Neural progenitor cell (in vitro differentiated cells): ENCODE results near the gene CCNH. TPM values are rescaled to one million over a fixed set of nuclear protein-coding genes. Genes with fewer than 3 reads are reported as not detected.

Experiments
- DNase-seq: peaks from one replicate; pipeline ENCODE4 v3.0.0-alpha.2; 2016; ENCODE audit warnings: low spot score
- H2AFZ ChIP-seq: fragments of 200-600 bp; sonication (generic); replicated peaks from 2 replicates; pipeline ENCODE4 v1.6.1; 2016; ENCODE audit warnings: antibody characterized with exemption
- H3F3A ChIP-seq: fragments of 200-600 bp; sonication (generic); 2 replicates; pipeline ENCODE4 v1.6.1; 2016; ENCODE audit warnings: antibody characterized with exemption, low read depth
- H3K27ac ChIP-seq: fragments of 200-600 bp; sonication (generic); 2 replicates; pipeline ENCODE4 v1.5.1; 2016; ENCODE audit warnings: mild to moderate bottlenecking
- H3K27me3 ChIP-seq: fragments of 200-600 bp; sonication (generic); 2 replicates; pipeline ENCODE4 v1.6.1; 2016; ENCODE audit warnings: mild to moderate bottlenecking, moderate library complexity
- H3K36me3 ChIP-seq: fragments of 200-600 bp; sonication (generic); 2 replicates; pipeline ENCODE4 v1.5.1; 2016
- H3K4me1 ChIP-seq: fragments of 200-600 bp; sonication (generic); 2 replicates; pipeline ENCODE4 v1.6.1; 2016; ENCODE audit warnings: mixed run types
- H3K4me2 ChIP-seq: fragments of 200-600 bp; sonication (generic); 2 replicates; pipeline ENCODE4 v1.6.1; 2016
- H3K4me3 ChIP-seq: fragments of 200-600 bp; sonication (generic); 2 replicates; pipeline ENCODE4 v1.5.1; 2016
- H3K79me2 ChIP-seq: fragments of 200-600 bp; sonication (generic); 2 replicates; pipeline ENCODE4 v1.6.1; 2016; ENCODE audit warnings: low read depth
- H3K9ac ChIP-seq: fragments of 200-600 bp; sonication (generic); 2 replicates; pipeline ENCODE4 v1.6.1; 2016
- H3K9me3 ChIP-seq: fragments of 200-600 bp; sonication (generic); 2 replicates; pipeline ENCODE4 v1.5.1; 2016; ENCODE audit warnings: low read depth
- H4K20me1 ChIP-seq: fragments of 200-600 bp; sonication (generic); 2 replicates; pipeline ENCODE4 v1.6.1; 2016; ENCODE audit warnings: low read depth
- H3K27ac Mint-ChIP-seq: 3 replicates; pipeline ENCODE4 v1.8.0; 2021; ENCODE audit warnings: mixed read lengths
- H3K27me3 Mint-ChIP-seq: 2 replicates; pipeline ENCODE4 v1.8.0; 2022; ENCODE audit warnings: low read depth, mild to moderate bottlenecking, inconsistent platforms, moderate library complexity, mixed read lengths; ENCODE audit not compliant: insufficient read depth
- H3K36me3 Mint-ChIP-seq: 3 replicates; pipeline ENCODE4 v1.8.0; 2021; ENCODE audit warnings: mixed read lengths
- H3K4me1 Mint-ChIP-seq: 3 replicates; pipeline ENCODE4 v1.8.0; 2021; ENCODE audit warnings: mixed read lengths
- H3K4me3 Mint-ChIP-seq: 3 replicates; pipeline ENCODE4 v1.8.0; 2021; ENCODE audit warnings: mild to moderate bottlenecking, moderate library complexity, mixed read lengths
- H3K9me3 Mint-ChIP-seq: 3 replicates; pipeline ENCODE4 v1.8.0; 2020; ENCODE audit warnings: mixed read lengths
- EZH2 ChIP-seq: fragments of 200-600 bp; sonication (generic); IDR thresholded peaks from 2 replicates; pipeline ENCODE4 v1.6.1; 2017; ENCODE audit warnings: antibody characterized with exemption, mild to moderate bottlenecking, moderate library complexity
- EZH2phosphoT487 ChIP-seq: fragments of 200-600 bp; sonication (generic); IDR thresholded peaks from 2 replicates; pipeline ENCODE4 v1.6.1; 2017; ENCODE audit warnings: antibody characterized with exemption
- small RNA-seq: library from RNA; depleted of rRNA; stranded (forward); fragments of <200 nt; gene quantifications from one replicate; pipeline ENCODE3, GENCODE V24; 2015
- total RNA-seq: library from RNA; depleted of rRNA; stranded (reverse); fragments of >200 nt; gene quantifications from 2 replicates; pipeline ENCODE4 v1.2.3, GENCODE V29; 2015; ENCODE audit warnings: low replicate concordance
- TF ChIP-seq, protein P1 (sequence below): fragments of 200-600 bp; sonication (generic); IDR thresholded peaks from 2 replicates; pipeline ENCODE4 v1.5.1; 2017; ENCODE audit warnings: antibody characterized with exemption, mild to moderate bottlenecking

The CCNH gene
- total RNA-seq, 1 donor from 2014 or later, result 86.1 TPM

- Histone ChIP-seq H3K27ac (no peak overlapping the region), H3K4me2 (no peak overlapping the region), H3K27me3 (no peaks in the 10 kb centered on the region), H3K4me3 (no peak overlapping the region), H2AFZ (no peak overlapping the region), H3K36me3 (no peaks in the 10 kb centered on the region), H3K79me2 (no peaks in the 10 kb centered on the region), H3K9ac (no peak overlapping the region), H4K20me1 (no peaks in the 10 kb centered on the region), H3K9me3 (no peaks in the 10 kb centered on the region), H3F3A (no peaks in the 10 kb centered on the region), H3K4me1 (no peaks in the 10 kb centered on the region)
- Mint-ChIP-seq H3K27me3 (peaks cover 2% of the 10 kb centered on the region), H3K9me3 (no peaks in the 10 kb centered on the region), H3K4me1 (no peaks in the 10 kb centered on the region), H3K27ac (no peak overlapping the region), H3K36me3 (peaks cover 25% of the 10 kb centered on the region), H3K4me3 (no peak overlapping the region)
- DNase-seq, result no peak
- TF ChIP-seq EZH2phosphoT487 (no peak), EZH2 (no peak)
- TF ChIP-seq, protein P1, sequence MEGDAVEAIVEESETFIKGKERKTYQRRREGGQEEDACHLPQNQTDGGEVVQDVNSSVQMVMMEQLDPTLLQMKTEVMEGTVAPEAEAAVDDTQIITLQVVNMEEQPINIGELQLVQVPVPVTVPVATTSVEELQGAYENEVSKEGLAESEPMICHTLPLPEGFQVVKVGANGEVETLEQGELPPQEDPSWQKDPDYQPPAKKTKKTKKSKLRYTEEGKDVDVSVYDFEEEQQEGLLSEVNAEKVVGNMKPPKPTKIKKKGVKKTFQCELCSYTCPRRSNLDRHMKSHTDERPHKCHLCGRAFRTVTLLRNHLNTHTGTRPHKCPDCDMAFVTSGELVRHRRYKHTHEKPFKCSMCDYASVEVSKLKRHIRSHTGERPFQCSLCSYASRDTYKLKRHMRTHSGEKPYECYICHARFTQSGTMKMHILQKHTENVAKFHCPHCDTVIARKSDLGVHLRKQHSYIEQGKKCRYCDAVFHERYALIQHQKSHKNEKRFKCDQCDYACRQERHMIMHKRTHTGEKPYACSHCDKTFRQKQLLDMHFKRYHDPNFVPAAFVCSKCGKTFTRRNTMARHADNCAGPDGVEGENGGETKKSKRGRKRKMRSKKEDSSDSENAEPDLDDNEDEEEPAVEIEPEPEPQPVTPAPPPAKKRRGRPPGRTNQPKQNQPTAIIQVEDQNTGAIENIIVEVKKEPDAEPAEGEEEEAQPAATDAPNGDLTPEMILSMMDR, result no peak
Measured at GRCh38 chr5:87359106-87359505, 53.6 kb downstream of the CCNH start.

GRCh38 chr5:87354496-87354895 is 58.2 kb downstream of the CCNH start:
- no peaks in the 10 kb centered on the region for H3K9me3 Mint-ChIP-seq
- Histone ChIP-seq H3K4me1 (no peaks in the 10 kb centered on the region), H3K27ac (no peak overlapping the region), H3K36me3 (peaks cover under 1% of the 10 kb centered on the region), H3K79me2 (no peaks in the 10 kb centered on the region), H4K20me1 (no peaks in the 10 kb centered on the region), H2AFZ (no peak overlapping the region), H3K9me3 (no peaks in the 10 kb centered on the region), H3F3A (no peaks in the 10 kb centered on the region), H3K4me3 (no peak overlapping the region), H3K27me3 (no peaks in the 10 kb centered on the region), H3K4me2 (no peak overlapping the region), H3K9ac (no peak overlapping the region)
- no peak overlapping the region for H3K27ac Mint-ChIP-seq
- H3K36me3 Mint-ChIP-seq, result peaks cover 29% of the 10 kb centered on the region
- DNase-seq, result no peak
- peaks cover 2% of the 10 kb centered on the region for H3K27me3 Mint-ChIP-seq
- no peaks in the 10 kb centered on the region for H3K4me1 Mint-ChIP-seq
- no peak for TF ChIP-seq EZH2phosphoT487
- no peak overlapping the region for H3K4me3 Mint-ChIP-seq

DNA sequence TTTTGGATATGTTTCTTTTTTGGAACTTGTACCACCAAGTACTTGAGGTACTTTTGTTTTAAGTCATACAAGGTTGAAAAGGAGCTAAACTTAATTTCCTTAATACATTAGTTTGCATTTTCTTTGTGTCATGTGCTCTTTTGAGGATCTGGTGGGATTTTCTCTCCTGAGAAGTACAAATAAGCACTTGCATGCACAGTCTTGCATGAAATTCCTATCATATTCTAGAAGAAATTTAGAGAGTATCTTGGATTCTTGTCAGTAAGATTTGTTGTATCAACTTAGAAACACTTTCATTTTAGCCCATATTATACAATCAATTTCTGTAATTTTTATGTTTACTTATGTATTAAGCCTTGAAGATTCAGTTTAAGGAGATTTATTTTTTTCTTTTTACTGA is 64.9 kb downstream of the CCNH start:
- TF ChIP-seq EZH2phosphoT487, result no peak
- TF ChIP-seq, protein P1, result no peak
- no peak for TF ChIP-seq EZH2
- no peaks in the 10 kb centered on the region for H3K9me3 ChIP-seq
- no peak overlapping the region for H3K4me2 ChIP-seq
- Mint-ChIP-seq H3K9me3 (no peaks in the 10 kb centered on the region), H3K27me3 (no peaks in the 10 kb centered on the region), H3K27ac (no peak overlapping the region), H3K4me1 (no peaks in the 10 kb centered on the region), H3K36me3 (peaks cover 14% of the 10 kb centered on the region), H3K4me3 (no peak overlapping the region)
- no peaks in the 10 kb centered on the region for H3K27me3 ChIP-seq
- no peak overlapping the region for H3K27ac ChIP-seq
- no peaks in the 10 kb centered on the region for H3K79me2 ChIP-seq
- H4K20me1 ChIP-seq, result no peaks in the 10 kb centered on the region
- H2AFZ ChIP-seq, result no peak overlapping the region
- no peaks in the 10 kb centered on the region for H3F3A ChIP-seq
- DNase-seq, result no peak
- peaks cover 15% of the 10 kb centered on the region for H3K36me3 ChIP-seq
- no peaks in the 10 kb centered on the region for H3K4me1 ChIP-seq
- H3K4me3 ChIP-seq, result no peak overlapping the region
- no peak overlapping the region for H3K9ac ChIP-seq

DNA sequence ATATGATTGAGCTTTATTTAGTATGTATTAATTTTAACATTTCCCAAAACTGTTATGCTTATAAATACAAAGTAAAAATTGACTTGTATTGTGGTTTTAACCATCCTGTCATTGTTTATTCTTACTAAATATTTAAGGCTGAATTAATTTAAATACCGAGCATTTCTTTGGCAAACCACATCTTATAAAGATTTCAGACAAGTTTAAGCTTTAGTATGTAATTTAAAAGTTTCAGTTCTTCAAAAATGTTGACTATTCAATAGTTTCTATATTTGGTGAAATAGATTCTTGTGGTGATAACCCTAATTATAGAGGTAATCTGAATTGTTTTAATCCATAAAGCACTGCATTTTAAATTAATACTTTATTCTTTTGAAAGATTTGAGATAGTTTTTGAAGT is 65.5 kb downstream of the CCNH start:
- no peak overlapping the region for H3K4me2 ChIP-seq
- peaks cover 19% of the 10 kb centered on the region for H3K36me3 ChIP-seq
- no peak overlapping the region for H3K27ac ChIP-seq
- H3K4me1 Mint-ChIP-seq, result no peaks in the 10 kb centered on the region
- H3K27ac Mint-ChIP-seq, result no peak overlapping the region
- no peaks in the 10 kb centered on the region for H4K20me1 ChIP-seq
- H3K79me2 ChIP-seq, result no peaks in the 10 kb centered on the region
- peaks cover under 1% of the 10 kb centered on the region for H3K27me3 Mint-ChIP-seq
- no peak overlapping the region for H3K4me3 ChIP-seq
- H3K9me3 ChIP-seq, result no peaks in the 10 kb centered on the region
- DNase-seq, result no peak
- peaks cover 18% of the 10 kb centered on the region for H3K36me3 Mint-ChIP-seq
- no peaks in the 10 kb centered on the region for H3K9me3 Mint-ChIP-seq
- H3K4me3 Mint-ChIP-seq, result no peak overlapping the region
- no peaks in the 10 kb centered on the region for H3F3A ChIP-seq
- H2AFZ ChIP-seq, result no peak overlapping the region
- TF ChIP-seq, protein P1, result no peak
- TF ChIP-seq EZH2phosphoT487 (no peak), EZH2 (no peak)
- no peaks in the 10 kb centered on the region for H3K4me1 ChIP-seq
- no peak overlapping the region for H3K9ac ChIP-seq
- no peaks in the 10 kb centered on the region for H3K27me3 ChIP-seq

Small RNAs within 50 kb of the gene (small RNA-seq; reads per million reads assigned to genes)
- gene RNU6-727P, result not detected

Other genes starting within 250 kb of the CCNH start
- gene RASA1, start 145.0 kb downstream of the CCNH start, total RNA-seq, result 42.4 and 60.9 TPM in 2 replicates